Astrocyte (in vitro differentiated cells and primary cell): Measurements from ENCODE around the gene MPP7. TPM values are rescaled to one million over a fixed set of nuclear protein-coding genes. Genes with fewer than 3 reads are reported as not detected.

Experiments used
- DNase-seq: peaks from one replicate; pipeline ENCODE4 v3.0.0-alpha.2; 2010; ENCODE audit warnings: low read depth
- FAIRE-seq: peaks from 2 replicates; lab custom pipeline; 2011; peaks lifted over from hg19 to GRCh38; lab: Jason Lieb, UNC
- H2AFZ ChIP-seq: 2 replicates; pipeline ENCODE4 v1.6.0; 2012; ENCODE audit warnings: low read depth, low read length, inconsistent platforms
- H3K27ac ChIP-seq: 2 replicates; pipeline ENCODE4 v1.5.1; 2011; ENCODE audit warnings: low read depth, low read length, inconsistent platforms
- H3K27me3 ChIP-seq: 2 replicates; pipeline ENCODE4 v1.6.0; 2011; ENCODE audit warnings: low read length, inconsistent platforms; ENCODE audit not compliant: insufficient read depth
- H3K36me3 ChIP-seq: 2 replicates; pipeline ENCODE4 v1.5.1; 2011; ENCODE audit warnings: low read length, inconsistent platforms; ENCODE audit not compliant: insufficient read depth
- H3K4me1 ChIP-seq: 2 replicates; pipeline ENCODE4 v1.5.1; 2011; ENCODE audit warnings: low read length, inconsistent platforms; ENCODE audit not compliant: insufficient read depth
- H3K4me2 ChIP-seq: 2 replicates; pipeline ENCODE4 v1.6.0; 2012; ENCODE audit warnings: low read length, inconsistent platforms
- H3K4me3 ChIP-seq: 2 replicates; pipeline ENCODE4 v1.5.1; 2011; ENCODE audit warnings: low read depth, mild to moderate bottlenecking, low read length, inconsistent platforms; ENCODE audit not compliant: insufficient read depth
- H3K79me2 ChIP-seq: 2 replicates; pipeline ENCODE4 v1.6.0; 2012; ENCODE audit warnings: mild to moderate bottlenecking, low read length, inconsistent platforms; ENCODE audit not compliant: insufficient read depth
- H3K9ac ChIP-seq: 2 replicates; pipeline ENCODE4 v1.6.0; 2012; ENCODE audit warnings: mild to moderate bottlenecking, low read length, inconsistent platforms
- H3K9me3 ChIP-seq: 2 replicates; pipeline ENCODE4 v1.5.1; 2012; ENCODE audit warnings: low read depth, mild to moderate bottlenecking, low read length, inconsistent platforms; ENCODE audit not compliant: insufficient read depth
- H4K20me1 ChIP-seq: 2 replicates; pipeline ENCODE4 v1.6.0; 2012; ENCODE audit warnings: low read length, inconsistent platforms; ENCODE audit not compliant: insufficient read depth
- H3K27ac Mint-ChIP-seq: one replicate; pipeline ENCODE4 v1.8.0; 2021; ENCODE audit warnings: mild to moderate bottlenecking, mixed read lengths; ENCODE audit not compliant: unreplicated experiment
- H3K27me3 Mint-ChIP-seq: one replicate; pipeline ENCODE4 v1.8.0; 2021; ENCODE audit warnings: low read depth, mixed read lengths; ENCODE audit not compliant: unreplicated experiment
- H3K36me3 Mint-ChIP-seq: one replicate; pipeline ENCODE4 v1.8.0; 2021; ENCODE audit warnings: low read depth, mixed read lengths; ENCODE audit not compliant: unreplicated experiment
- H3K4me1 Mint-ChIP-seq: one replicate; pipeline ENCODE4 v1.8.0; 2021; ENCODE audit warnings: low read depth, mixed read lengths; ENCODE audit not compliant: unreplicated experiment
- H3K4me3 Mint-ChIP-seq: one replicate; pipeline ENCODE4 v1.8.0; 2021; ENCODE audit warnings: mild to moderate bottlenecking, moderate library complexity, mixed read lengths; ENCODE audit not compliant: unreplicated experiment
- H3K9me3 Mint-ChIP-seq: one replicate; pipeline ENCODE4 v1.8.0; 2021; ENCODE audit warnings: mild to moderate bottlenecking, mixed read lengths; ENCODE audit not compliant: unreplicated experiment
- EZH2 ChIP-seq: IDR thresholded peaks from 2 replicates; pipeline ENCODE4 v1.6.1; 2012; ENCODE audit warnings: mild to moderate bottlenecking, low read length, inconsistent platforms; ENCODE audit not compliant: insufficient read depth
- total RNA-seq: library from RNA; stranded (reverse); gene quantifications from 2 replicates; pipeline ENCODE4 v1.2.1, GENCODE V29; 2021
- TF ChIP-seq, protein P1 (sequence below): IDR thresholded peaks from 2 replicates; pipeline ENCODE4 v1.5.1; 2011; ENCODE audit warnings: low read depth, mild to moderate bottlenecking, inconsistent platforms, low read length, moderate library complexity; ENCODE audit not compliant: insufficient read depth

MPP7 gene
- total RNA-seq, 1 donor from 2014 or later, result 7.1 TPM

DNA sequence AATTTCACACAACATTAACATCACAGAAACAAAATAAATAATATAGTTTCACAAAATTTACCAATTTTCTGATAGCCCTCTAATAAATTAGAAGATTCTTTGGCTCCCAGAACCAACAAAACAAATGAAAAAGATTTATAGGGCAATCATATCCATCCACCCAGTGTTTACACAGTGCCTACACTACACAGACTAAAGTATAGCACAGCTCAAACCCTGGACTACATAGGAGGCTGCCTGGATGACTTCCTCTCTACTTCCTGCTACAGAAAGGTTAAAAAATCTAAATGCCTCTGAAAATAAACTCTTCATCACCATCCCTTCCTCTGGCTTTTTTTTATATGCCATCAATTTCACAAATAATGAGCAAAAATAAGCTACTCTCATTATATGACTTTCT lies 28.4 kb downstream of the MPP7 start:
- TF ChIP-seq EZH2, result no peak
- TF ChIP-seq, protein P1, sequence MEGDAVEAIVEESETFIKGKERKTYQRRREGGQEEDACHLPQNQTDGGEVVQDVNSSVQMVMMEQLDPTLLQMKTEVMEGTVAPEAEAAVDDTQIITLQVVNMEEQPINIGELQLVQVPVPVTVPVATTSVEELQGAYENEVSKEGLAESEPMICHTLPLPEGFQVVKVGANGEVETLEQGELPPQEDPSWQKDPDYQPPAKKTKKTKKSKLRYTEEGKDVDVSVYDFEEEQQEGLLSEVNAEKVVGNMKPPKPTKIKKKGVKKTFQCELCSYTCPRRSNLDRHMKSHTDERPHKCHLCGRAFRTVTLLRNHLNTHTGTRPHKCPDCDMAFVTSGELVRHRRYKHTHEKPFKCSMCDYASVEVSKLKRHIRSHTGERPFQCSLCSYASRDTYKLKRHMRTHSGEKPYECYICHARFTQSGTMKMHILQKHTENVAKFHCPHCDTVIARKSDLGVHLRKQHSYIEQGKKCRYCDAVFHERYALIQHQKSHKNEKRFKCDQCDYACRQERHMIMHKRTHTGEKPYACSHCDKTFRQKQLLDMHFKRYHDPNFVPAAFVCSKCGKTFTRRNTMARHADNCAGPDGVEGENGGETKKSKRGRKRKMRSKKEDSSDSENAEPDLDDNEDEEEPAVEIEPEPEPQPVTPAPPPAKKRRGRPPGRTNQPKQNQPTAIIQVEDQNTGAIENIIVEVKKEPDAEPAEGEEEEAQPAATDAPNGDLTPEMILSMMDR, result no peak
- H3K9me3 Mint-ChIP-seq, result no peaks in the 10 kb centered on the region
- H3K27ac ChIP-seq, result no peak overlapping the region
- H3K4me3 Mint-ChIP-seq, result no peak overlapping the region
- no peak overlapping the region for H3K27ac Mint-ChIP-seq
- no peak overlapping the region for H3K9ac ChIP-seq
- H2AFZ ChIP-seq, result no peak overlapping the region
- no peak for FAIRE-seq
- no peaks in the 10 kb centered on the region for H3K9me3 ChIP-seq
- H3K36me3 ChIP-seq, result no peaks in the 10 kb centered on the region
- no peaks in the 10 kb centered on the region for H3K4me1 ChIP-seq
- no peaks in the 10 kb centered on the region for H3K79me2 ChIP-seq
- no peak overlapping the region for H3K4me3 ChIP-seq
- H3K27me3 ChIP-seq, result no peaks in the 10 kb centered on the region
- no peak overlapping the region for H3K4me2 ChIP-seq
- no peaks in the 10 kb centered on the region for H3K36me3 Mint-ChIP-seq
- H3K27me3 Mint-ChIP-seq, result no peaks in the 10 kb centered on the region
- DNase-seq, result no peak
- H4K20me1 ChIP-seq, result no peaks in the 10 kb centered on the region
- H3K4me1 Mint-ChIP-seq, result no peaks in the 10 kb centered on the region

DNA sequence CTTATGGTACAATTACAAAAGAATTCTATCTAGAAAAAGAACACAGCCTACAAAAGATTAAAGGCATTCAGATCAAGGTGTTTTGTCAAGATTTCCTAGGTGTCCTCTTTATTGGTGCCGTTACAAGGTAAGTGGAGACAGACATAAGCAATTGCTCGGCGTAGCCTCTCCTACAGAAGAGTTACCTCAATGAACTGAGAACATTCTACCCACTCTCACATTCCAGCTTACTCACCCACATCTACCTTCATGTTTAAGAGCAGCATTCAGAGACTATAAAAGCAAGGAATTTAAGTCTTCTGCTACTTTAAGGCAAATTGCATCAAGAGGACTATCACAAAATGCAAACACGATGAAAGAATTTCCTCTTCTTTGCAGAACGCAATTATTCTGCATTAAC lies 29.5 kb downstream of the MPP7 start:
- Histone ChIP-seq H4K20me1 (no peaks in the 10 kb centered on the region), H3K79me2 (no peaks in the 10 kb centered on the region), H3K27ac (no peak overlapping the region), H3K9ac (no peak overlapping the region), H3K4me2 (no peak overlapping the region), H3K4me3 (no peak overlapping the region), H3K27me3 (no peaks in the 10 kb centered on the region), H3K36me3 (no peaks in the 10 kb centered on the region), H3K9me3 (no peaks in the 10 kb centered on the region), H2AFZ (no peak overlapping the region), H3K4me1 (no peaks in the 10 kb centered on the region)
- Mint-ChIP-seq H3K4me3 (no peak overlapping the region), H3K36me3 (no peaks in the 10 kb centered on the region), H3K27ac (no peak overlapping the region), H3K4me1 (no peaks in the 10 kb centered on the region), H3K9me3 (no peaks in the 10 kb centered on the region), H3K27me3 (no peaks in the 10 kb centered on the region)
- FAIRE-seq, result no peak
- no peak for DNase-seq
- TF ChIP-seq, protein P1, result no peak

DNA sequence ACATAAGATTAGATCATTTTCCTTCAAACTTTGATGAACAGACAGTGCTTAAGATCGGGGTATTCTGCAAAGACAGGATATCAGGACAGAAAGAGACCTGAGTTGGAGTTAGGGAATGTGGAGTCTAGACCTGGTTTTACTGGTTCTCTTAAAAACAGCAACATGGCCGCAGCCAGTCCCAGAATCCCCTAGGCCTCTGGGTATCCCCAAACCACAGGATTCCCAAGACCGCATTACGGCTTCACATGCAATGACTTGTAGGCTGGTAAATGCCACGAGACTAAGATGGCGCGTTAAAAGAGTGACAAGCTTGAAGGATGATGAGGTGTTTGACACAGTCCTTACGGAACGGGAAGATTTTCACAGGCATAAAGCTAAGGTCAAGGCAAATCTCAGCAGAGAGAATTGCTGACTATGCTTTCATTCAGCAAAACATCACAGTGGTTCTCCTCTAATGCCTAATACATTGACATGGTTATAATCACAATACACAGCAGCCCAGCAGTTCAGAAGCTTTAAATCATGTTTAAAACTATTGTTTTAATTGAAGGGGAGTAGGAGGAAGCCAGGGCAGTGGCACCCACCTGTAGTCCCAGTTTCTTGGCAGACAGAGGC lies 32.9 kb downstream of the MPP7 start:
- H3K27me3 Mint-ChIP-seq, result no peaks in the 10 kb centered on the region
- Histone ChIP-seq H3K79me2 (no peaks in the 10 kb centered on the region), H3K27me3 (no peaks in the 10 kb centered on the region), H3K4me1 (no peaks in the 10 kb centered on the region), H3K36me3 (no peaks in the 10 kb centered on the region), H3K27ac (no peak overlapping the region), H2AFZ (no peak overlapping the region), H3K9me3 (no peaks in the 10 kb centered on the region), H4K20me1 (no peaks in the 10 kb centered on the region), H3K4me3 (no peak overlapping the region), H3K9ac (no peak overlapping the region), H3K4me2 (no peak overlapping the region)
- H3K4me3 Mint-ChIP-seq, result no peak overlapping the region
- TF ChIP-seq EZH2, result no peak
- TF ChIP-seq, protein P1, result no peak
- H3K4me1 Mint-ChIP-seq, result no peaks in the 10 kb centered on the region
- no peak overlapping the region for H3K27ac Mint-ChIP-seq
- H3K36me3 Mint-ChIP-seq, result no peaks in the 10 kb centered on the region
- FAIRE-seq (no peak), DNase-seq (no peak)
- H3K9me3 Mint-ChIP-seq, result no peaks in the 10 kb centered on the region
